Fibroblast of lung (primary cell): ENCODE measurements around the gene XYLT1.

Experiments used
- EZH2 ChIP-seq: IDR thresholded peaks from 2 replicates; pipeline ENCODE4 v1.5.1; 2012; ENCODE audit warnings: low read length, control low read depth, mild to moderate bottlenecking; ENCODE audit errors: missing control alignments
- TF ChIP-seq, protein P1 (sequence below), 2 donors: IDR thresholded peaks in 1 of 2; conservative IDR thresholded peaks in 1 of 2; 1 replicate in 1 of 2; 2 replicates in 1 of 2; pipeline ENCODE4 v1.5.1; 2011 to 2012; ENCODE audit warnings: low read length in 2 of 2, control low read depth in 1 of 2, inconsistent platforms in 1 of 2, low read depth in 1 of 2, mild to moderate bottlenecking in 1 of 2

GRCh38 chr16:17353561-17353960 is 117.2 kb downstream of the XYLT1 start:
- TF ChIP-seq, protein P1, sequence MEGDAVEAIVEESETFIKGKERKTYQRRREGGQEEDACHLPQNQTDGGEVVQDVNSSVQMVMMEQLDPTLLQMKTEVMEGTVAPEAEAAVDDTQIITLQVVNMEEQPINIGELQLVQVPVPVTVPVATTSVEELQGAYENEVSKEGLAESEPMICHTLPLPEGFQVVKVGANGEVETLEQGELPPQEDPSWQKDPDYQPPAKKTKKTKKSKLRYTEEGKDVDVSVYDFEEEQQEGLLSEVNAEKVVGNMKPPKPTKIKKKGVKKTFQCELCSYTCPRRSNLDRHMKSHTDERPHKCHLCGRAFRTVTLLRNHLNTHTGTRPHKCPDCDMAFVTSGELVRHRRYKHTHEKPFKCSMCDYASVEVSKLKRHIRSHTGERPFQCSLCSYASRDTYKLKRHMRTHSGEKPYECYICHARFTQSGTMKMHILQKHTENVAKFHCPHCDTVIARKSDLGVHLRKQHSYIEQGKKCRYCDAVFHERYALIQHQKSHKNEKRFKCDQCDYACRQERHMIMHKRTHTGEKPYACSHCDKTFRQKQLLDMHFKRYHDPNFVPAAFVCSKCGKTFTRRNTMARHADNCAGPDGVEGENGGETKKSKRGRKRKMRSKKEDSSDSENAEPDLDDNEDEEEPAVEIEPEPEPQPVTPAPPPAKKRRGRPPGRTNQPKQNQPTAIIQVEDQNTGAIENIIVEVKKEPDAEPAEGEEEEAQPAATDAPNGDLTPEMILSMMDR (conservative IDR thresholded peaks at IDR 0.05 in 1 of 2, IDR thresholded peaks at IDR 0.05 in 1 of 2; ENCODE audit: low read depth in 1 of 2, low read length in 2 of 2): no peak
- TF ChIP-seq EZH2: no peak
